GM21390 (cell line): ENCODE measurements around the gene NPPC.
"Not testable (repeated sequence)": the region's sequence is repeated elsewhere in the genome, so short reads cannot be mapped to it uniquely, and the experiment has no call there.

Experiments used
- ATAC-seq: cut with Tn5 transposase; IDR thresholded peaks from one replicate; pipeline ENCODE4 v1.9.1; 2021; ENCODE audit not compliant: unreplicated experiment

The NPPC gene

GRCh38 chr2:231890896-231891513, 35.2 kb downstream of the NPPC start:
- no peak for ATAC-seq

GRCh38 chr2:231887756-231888155, 38.4 kb downstream of the NPPC start:
- ATAC-seq = no peak

GRCh38 chr2:231886071-231886681, 40.0 kb downstream of the NPPC start:
- no peak for ATAC-seq

GRCh38 chr2:231884438-231885140, 41.6 kb downstream of the NPPC start:
- no peak for ATAC-seq

- ATAC-seq = no peak
Measured at GRCh38 chr2:231883468-231883881, 42.7 kb downstream of the NPPC start.

GRCh38 chr2:231882646-231883045, 43.5 kb downstream of the NPPC start:
- no peak for ATAC-seq

- not testable (repeated sequence) for ATAC-seq
Measured at GRCh38 chr2:231880371-231880770, 45.8 kb downstream of the NPPC start.

- ATAC-seq = no peak
Measured at GRCh38 chr2:231879216-231879615, 47.0 kb downstream of the NPPC start.

- no peak for ATAC-seq
Measured at GRCh38 chr2:231877533-231878456, 48.4 kb downstream of the NPPC start.

- ATAC-seq = no peak
Measured at GRCh38 chr2:231874944-231875343, 51.3 kb downstream of the NPPC start.
